K562 (cell line): ENCODE data around the gene ZBED4. TPM values are rescaled to one million over a fixed set of nuclear protein-coding genes. Genes with fewer than 3 reads are reported as not detected.

Source experiments
- ATAC-seq: fragments of 200-7000 bp; cut with Tn5 transposase; 3 replicates; pipeline ENCODE4 v1.9.1; 2020; ENCODE audit warnings: moderate library complexity
- BruUV-seq: library from RNA; stranded (reverse); fragments of 400-500 nt; replicated peaks from 2 replicates; lab custom pipeline; 2021; lab: Mats Ljungman, UMichigan
- CTCF ChIA-PET: fragments of 300-600 bp; formaldehyde crosslinking; extraction: SDS; loops from one replicate; lab custom pipeline; 2021; ENCODE audit warnings: low intra/inter-chr PET ratio; lab: Yijun Ruan, JAX
- POLR2A ChIA-PET: fragments of 300-600, 350-650 bp; sonication (Branson Sonifier 250); formaldehyde crosslinking; extraction: SDS; loops from one replicate; lab custom pipeline; 2021; ENCODE audit warnings: antibody characterized with exemption, inconsistent platforms; lab: Yijun Ruan, JAX
- DNase-seq, 4 experiments: peaks; one replicate each; pipeline versions ENCODE4 v3.0.0 to v3.0.0-alpha.2; 2011 to 2018; ENCODE audit warnings: low spot score in 3 of 4, mixed read lengths in 3 of 4; ENCODE audit errors: extremely low read depth in 1 of 4
- FAIRE-seq: peaks from 2 replicates; lab custom pipeline; 2011; peaks lifted over from hg19 to GRCh38; lab: Jason Lieb, UNC
- H2AFZ ChIP-seq: 2 replicates; pipeline ENCODE4 v1.6.0; 2011; ENCODE audit warnings: low read depth, low read length, control low read depth, inconsistent platforms
- H3K27ac ChIP-seq: fragments of 200-600 bp; 3 replicates; pipeline ENCODE4 v1.8.0; 2011; ENCODE audit warnings: low read depth, mild to moderate bottlenecking, control low read depth, inconsistent platforms, low read length, moderate library complexity, mixed read lengths; ENCODE audit errors: extremely low read depth
- H3K27me3 ChIP-seq, 2 experiments: fragments of 300-600 bp in 1 of 2; 2 replicates in 1 of 2; 3 replicates in 1 of 2; pipeline versions ENCODE4 v1.6.0 to v1.8.0; 2011; ENCODE audit warnings: inconsistent platforms in 2 of 2, low read length in 2 of 2, mild to moderate bottlenecking in 1 of 2, mixed read lengths in 1 of 2, moderate library complexity in 1 of 2; ENCODE audit not compliant: control insufficient read depth in 2 of 2, insufficient read depth in 2 of 2
- H3K36me3 ChIP-seq: fragments of 300-600 bp; 3 replicates; pipeline ENCODE4 v1.8.0; 2011; ENCODE audit warnings: mild to moderate bottlenecking, low read length, inconsistent platforms; ENCODE audit not compliant: control insufficient read depth, insufficient read depth
- H3K4me1 ChIP-seq, 2 experiments: fragments of 200-600 bp in 1 of 2; replicated peaks in 1 of 2; 2 replicates in 1 of 2; 3 replicates in 1 of 2; pipeline versions ENCODE4 v1.5.1 to v1.8.0; 2011; ENCODE audit warnings: inconsistent platforms in 2 of 2, low read length in 2 of 2, mild to moderate bottlenecking in 1 of 2, mixed read lengths in 1 of 2, moderate library complexity in 1 of 2; ENCODE audit not compliant: control insufficient read depth in 2 of 2, insufficient read depth in 2 of 2
- H3K4me2 ChIP-seq: 2 replicates; pipeline ENCODE4 v1.6.1; 2011; ENCODE audit warnings: low read length, control low read depth, inconsistent platforms, mixed read lengths; ENCODE audit not compliant: insufficient read depth
- H3K4me3 ChIP-seq: fragments of 200-600 bp; sonication (generic), shearing (Covaris generic); 2 replicates; pipeline ENCODE4 v1.5.1; 2016; ENCODE audit warnings: control low read depth, inconsistent platforms
- H3K79me2 ChIP-seq: fragments of 200-600 bp; 3 replicates; pipeline ENCODE4 v1.8.0; 2011; ENCODE audit warnings: low read length, inconsistent platforms; ENCODE audit not compliant: control insufficient read depth, insufficient read depth
- H3K9ac ChIP-seq, 2 experiments: 2 replicates each; pipeline versions ENCODE4 v1.6.0 to v1.6.1; 2011; ENCODE audit warnings: low read depth in 2 of 2, low read length in 2 of 2, control low read depth in 1 of 2, inconsistent platforms in 1 of 2, mild to moderate bottlenecking in 1 of 2, mixed read lengths in 1 of 2; ENCODE audit not compliant: insufficient read depth in 1 of 2
- H3K9me1 ChIP-seq: one replicate; pipeline ENCODE4 v1.6.0; 2011; ENCODE audit warnings: inconsistent platforms, mild to moderate bottlenecking, low read length, moderate library complexity; ENCODE audit not compliant: control insufficient read depth, insufficient read depth
- H3K9me3 ChIP-seq: replicated peaks from 2 replicates; pipeline ENCODE4 v1.5.1; 2011; ENCODE audit warnings: low read depth, low read length, inconsistent platforms; ENCODE audit not compliant: control insufficient read depth, insufficient read depth
- H4K20me1 ChIP-seq: replicated peaks from 2 replicates; pipeline ENCODE4 v1.6.1; 2011; ENCODE audit warnings: low read length, inconsistent platforms, mixed read lengths; ENCODE audit not compliant: control insufficient read depth, insufficient read depth
- ADNP ChIP-seq: fragments of 200-800 bp; sonication (Bioruptor generic); IDR thresholded peaks from 2 replicates; pipeline ENCODE4 v1.6.1; 2016; ENCODE audit warnings: missing genetic modification characterization, missing compliant biosample characterization
- GTF2A2 ChIP-seq: IDR thresholded peaks from 2 replicates; pipeline ENCODE4 v1.6.1; 2016; ENCODE audit warnings: mild to moderate bottlenecking, missing genetic modification characterization, missing compliant biosample characterization
- KAT2B ChIP-seq: IDR thresholded peaks from one replicate; pipeline ENCODE4 v1.6.1; 2012; ENCODE audit warnings: low read depth, mild to moderate bottlenecking, control low read depth, inconsistent platforms, low read length, moderate library complexity
- KHSRP ChIP-seq: fragments of 450-650 bp; IDR thresholded peaks from 2 replicates; pipeline ENCODE4 v1.6.1; 2017
- SAFB2 ChIP-seq: fragments of 200-400 bp; formaldehyde crosslinking; IDR thresholded peaks from 2 replicates; pipeline ENCODE4 v1.6.1; 2018; ENCODE audit warnings: borderline replicate concordance, low read length, low read depth, moderate library complexity; ENCODE audit not compliant: severe bottlenecking
- SRSF3 ChIP-seq: fragments of 200-400 bp; formaldehyde crosslinking; IDR thresholded peaks from 2 replicates; pipeline ENCODE4 v1.6.1; 2016; ENCODE audit warnings: mild to moderate bottlenecking, low read length, moderate library complexity; ENCODE audit not compliant: insufficient read depth
- ZBED1 ChIP-seq: IDR thresholded peaks from 2 replicates; pipeline ENCODE4 v1.6.1; 2014
- ZC3H11A ChIP-seq: IDR thresholded peaks from 2 replicates; pipeline ENCODE4 v1.6.1; 2012; ENCODE audit warnings: low read depth, low read length, improper control_type of control experiment
- ZNF12 ChIP-seq: sonication (generic); formaldehyde crosslinking; IDR thresholded peaks from 2 replicates; pipeline ENCODE4 v1.4.0; 2020; ENCODE audit warnings: mild to moderate bottlenecking, missing genetic modification reagents
- ZNF124 ChIP-seq: sonication (generic); formaldehyde crosslinking; IDR thresholded peaks from 2 replicates; pipeline ENCODE4 v1.8.1; 2022; ENCODE audit warnings: missing genetic modification reagents
- ZNF232 ChIP-seq: sonication (generic); formaldehyde crosslinking; IDR thresholded peaks from 2 replicates; pipeline ENCODE4 v1.8.0; 2022; ENCODE audit warnings: mild to moderate bottlenecking, missing genetic modification reagents
- WGBS: fragments of 100-300 bp; shearing (Covaris generic); methylation state at CpG from one replicate; pipeline ENCODE4 v1.1.6; 2016; ENCODE audit warnings: low coverage, mixed read lengths; ENCODE audit not compliant: insufficient coverage; ENCODE audit errors: missing lambda C conversion rate; 5-methylcytosine and 5-hydroxymethylcytosine counted together
- in situ Hi-C: fragments of 300-500 bp; cut with MboI; formaldehyde crosslinking; loops from 4 replicates; pipeline ENCODE4 v1.15.0; 2018; ENCODE audit warnings: inconsistent platforms, mixed read lengths
- intact Hi-C: fragments of 100-400 bp; cut with micrococcal nuclease; formaldehyde crosslinking; loops from 2 replicates; pipeline ENCODE4 v1.14.2; 2022
- polyA plus RNA-seq, 8 experiments: library from polyadenylated mRNA; depleted of rRNA in 4 of 8; stranded (reverse) in 5 of 8; unstranded in 3 of 8; fragments of >200 nt; fragmentation: Nextera tagmentation in 2 of 8; fragmentation: Illumina TruSeq in 1 of 8; extraction: Ambion mirVana in 2 of 8; extraction: Trizol in 1 of 8; gene quantifications; 2 replicates each; pipeline versions ENCODE4 v1.2.1 to v1.2.3, GENCODE V29; 2011 to 2014; ENCODE audit warnings: inconsistent platforms in 1 of 8, missing spikeins in 1 of 8
- total RNA-seq, 7 experiments: library from RNA; depleted of rRNA in 6 of 7; stranded (reverse); fragments of >200 nt in 6 of 7; fragmentation: Illumina TruSeq in 2 of 7; extraction: Trizol in 2 of 7; gene quantifications; 2 replicates each; pipeline versions ENCODE4 v1.2.1 to v1.2.3, GENCODE V29; 2011 to 2021; ENCODE audit warnings: low replicate concordance in 1 of 7

The ZBED4 gene
- total and polyA plus RNA-seq, 9 of the 15 experiments (the other 6 are each of a cell fraction or from before 2014, with no cell fraction given), result 1.5 to 16.8 (median 7.4) TPM

GRCh38 chr22:49886346-49887063 lies 32.9 kb downstream of the ZBED4 start:
- ATAC-seq, result no peak
- H2AFZ ChIP-seq, result no peak overlapping the region
- H4K20me1 ChIP-seq, result no peaks in the 10 kb centered on the region
- H3K27ac ChIP-seq, result no peak overlapping the region
- no peaks in the 10 kb centered on the region for H3K9me1 ChIP-seq
- peaks cover 12% of the 10 kb centered on the region; the same call in 2 of the 3 replicates for H3K79me2 ChIP-seq
- peaks cover 56% of the 10 kb centered on the region; the same call in 2 of the 3 replicates for H3K36me3 ChIP-seq
- 97% methylated on average over 32 of the region's 41 CpGs for WGBS
- H3K9ac ChIP-seq, result no peak overlapping the region
- TF ChIP-seq ZC3H11A (no peak), ZBED1 (no peak), ZNF124 (CRISPR knock-in tag) (no peak), KHSRP (no peak), ZNF12 (no peak), GTF2A2 (no peak), SAFB2 (no peak), SRSF3 (no peak), ZNF232 (CRISPR knock-in tag) (no peak), KAT2B (no peak), ADNP (tag) (no peak)
- TF ChIP-seq, all 486 proteins: peak for 0
- Histone ChIP-seq H3K4me2 (no peak overlapping the region), H3K4me3 (no peak overlapping the region), H3K9me3 (peaks cover 7% of the 10 kb centered on the region), H3K4me1 (no peaks in the 10 kb centered on the region; a peak in 1 of 5 replicates), H3K27me3 (no peaks in the 10 kb centered on the region)
- no TSS peak for BruUV-seq
- in situ Hi-C loops (no loop called here), intact Hi-C loops (no loop called here)
- DNase-seq, result no peak
- POLR2A ChIA-PET, result no interaction called here
- FAIRE-seq, result no peak
- CTCF ChIA-PET, result no interaction called here
